Measurements from ENCODE around the gene SIAH2.
A peak's percentile ranks its signal among the peaks of the same experiment; 100 is the strongest.
"Not testable (repeated sequence)": the region's sequence is repeated elsewhere in the genome, so short reads cannot be mapped to it uniquely, and the experiment has no call there.

The SIAH2 gene, protein sequence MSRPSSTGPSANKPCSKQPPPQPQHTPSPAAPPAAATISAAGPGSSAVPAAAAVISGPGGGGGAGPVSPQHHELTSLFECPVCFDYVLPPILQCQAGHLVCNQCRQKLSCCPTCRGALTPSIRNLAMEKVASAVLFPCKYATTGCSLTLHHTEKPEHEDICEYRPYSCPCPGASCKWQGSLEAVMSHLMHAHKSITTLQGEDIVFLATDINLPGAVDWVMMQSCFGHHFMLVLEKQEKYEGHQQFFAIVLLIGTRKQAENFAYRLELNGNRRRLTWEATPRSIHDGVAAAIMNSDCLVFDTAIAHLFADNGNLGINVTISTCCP

DNA sequence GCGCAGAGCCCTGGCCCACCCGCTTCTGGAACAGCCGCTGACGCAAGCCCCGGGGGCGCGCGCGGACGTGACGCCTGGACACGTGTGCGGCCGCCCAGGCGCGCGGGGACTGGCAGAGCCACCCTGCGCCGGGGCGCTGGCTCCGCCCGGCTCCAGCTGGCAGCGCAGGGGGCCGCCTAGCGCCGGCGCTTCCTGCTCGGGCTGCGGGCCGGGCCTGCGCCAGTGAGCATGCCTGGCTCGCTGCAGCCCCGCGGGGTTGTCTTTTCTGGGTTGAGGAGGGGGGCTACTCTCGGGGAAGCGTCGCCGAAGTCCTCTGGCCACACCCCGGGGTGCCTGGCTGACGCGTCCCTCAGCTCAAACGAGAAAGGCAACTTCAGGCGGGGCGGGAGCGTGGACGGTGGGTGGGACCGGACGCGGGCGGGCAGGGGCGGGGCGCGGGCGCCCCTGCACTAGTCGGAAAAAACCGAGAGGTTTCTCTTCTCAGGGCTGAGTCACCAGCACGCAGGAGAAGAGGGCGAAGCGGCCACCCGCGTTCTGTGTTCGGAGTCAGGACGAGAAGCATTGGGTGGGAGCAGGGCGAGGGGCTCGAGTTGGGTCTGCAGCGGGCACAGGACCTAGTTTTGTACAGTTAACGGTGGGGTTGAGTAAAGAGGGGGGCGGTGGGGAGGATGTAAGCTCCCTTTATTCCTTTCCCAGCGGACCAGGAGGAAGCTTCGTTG lies at the start of gene SIAH2:
TSS of gene SIAH2 (minus strand) at position 48 of the 719 bp plus-strand sequence. CDS start 320 bp downstream, outside the sequence.
- DNase-seq (ENCODE audit: insufficient read length, low spot score) = peak; percentile 89
- peak; percentile 70 for FAIRE-seq

DNA sequence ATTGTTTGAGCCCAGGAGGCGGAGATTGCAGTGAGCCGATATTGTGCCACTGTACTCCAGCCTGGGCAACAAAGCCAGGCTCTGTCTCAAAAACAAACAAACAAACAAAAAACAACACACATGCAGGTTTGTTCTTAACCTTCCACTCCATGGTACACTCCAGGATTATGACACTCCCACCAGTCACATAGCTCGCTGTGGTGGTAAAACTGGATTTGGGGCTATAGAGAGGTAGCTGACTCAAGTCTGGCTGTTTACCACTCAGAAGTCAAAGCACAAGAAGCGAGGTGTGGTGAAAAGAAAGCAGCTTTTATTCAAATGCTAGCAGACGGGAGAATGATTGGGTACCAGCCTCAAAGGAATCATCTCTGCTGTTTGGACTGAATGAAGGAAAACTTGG lies 49.0 kb upstream of the SIAH2 start:
- FAIRE-seq = no peak
- DNase-seq (ENCODE audit: insufficient read length, low spot score) = no peak

DNA sequence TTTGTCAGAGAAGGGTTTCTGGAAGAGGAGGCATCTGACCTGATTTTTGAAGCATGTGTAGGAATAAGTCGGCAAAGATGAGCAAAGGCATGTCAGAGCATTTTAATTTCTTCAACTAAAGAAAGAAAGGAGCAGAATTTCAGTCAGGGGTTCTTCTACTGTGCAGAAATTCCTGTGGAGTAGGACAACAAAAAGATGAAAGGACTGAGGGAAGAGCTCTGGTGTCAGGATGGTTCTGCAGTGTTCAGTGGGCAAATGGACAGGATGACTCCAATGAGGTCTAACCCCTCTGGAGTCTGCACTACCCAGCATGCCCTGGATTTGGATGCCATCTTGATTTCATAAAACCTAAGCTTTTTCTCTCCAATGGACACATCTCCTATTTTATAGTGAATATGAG lies 47.7 kb upstream of the SIAH2 start:
- no peak for DNase-seq (ENCODE audit: insufficient read length, low spot score)
- FAIRE-seq = no peak

DNA sequence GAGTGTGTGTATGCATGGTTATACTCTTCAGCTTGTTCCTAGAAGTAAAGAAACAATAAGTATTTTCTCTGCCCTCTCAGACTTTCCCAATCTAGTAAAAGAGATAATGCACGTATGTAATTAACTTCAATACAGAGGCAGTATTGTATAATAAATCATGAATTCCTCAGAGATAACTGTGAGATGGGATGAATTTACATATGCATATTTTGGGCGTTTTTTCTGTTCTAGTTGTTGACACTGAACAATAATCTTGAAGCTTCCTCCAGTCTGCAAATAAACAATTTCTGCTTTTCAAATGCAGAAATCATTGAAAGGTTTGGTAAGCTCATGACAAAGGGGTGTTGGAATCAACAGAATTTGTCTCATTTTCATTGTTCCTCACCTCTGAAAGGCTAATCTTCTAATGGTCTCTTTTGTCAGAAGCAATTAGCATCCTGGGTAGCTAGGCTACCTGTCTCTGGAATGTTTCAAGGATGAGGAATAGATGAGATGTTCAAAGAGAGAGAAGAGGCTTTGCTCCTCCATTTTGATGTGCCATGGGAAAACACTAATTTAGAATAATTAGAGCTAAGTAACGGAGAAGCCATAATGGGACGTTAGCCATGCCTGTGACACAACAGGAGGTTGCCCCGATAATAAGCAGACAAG lies 43.3 kb upstream of the SIAH2 start:
- no peak for FAIRE-seq
- no peak for DNase-seq (ENCODE audit: insufficient read length, low spot score)

DNA sequence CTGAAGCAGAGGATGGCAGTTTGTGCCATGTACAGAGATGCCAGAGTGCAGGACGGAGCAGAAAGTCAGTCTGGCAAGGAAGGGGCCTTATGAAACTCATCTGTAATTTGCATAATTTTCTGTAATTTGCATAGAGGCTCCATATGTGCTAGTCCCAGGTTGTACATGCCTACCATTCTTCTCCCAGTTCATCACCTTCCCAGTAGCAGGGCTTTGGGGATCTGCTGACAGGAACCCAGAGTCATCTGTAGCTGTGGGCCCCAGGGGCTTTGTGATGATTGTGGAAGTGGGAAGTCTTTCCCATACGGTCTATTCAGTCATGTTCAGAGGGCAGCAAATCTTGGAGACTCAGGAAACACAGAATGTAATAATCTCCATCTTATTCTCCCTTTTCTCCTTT lies 42.4 kb upstream of the SIAH2 start:
- no peak for DNase-seq (ENCODE audit: insufficient read length, low spot score)
- FAIRE-seq = no peak

DNA sequence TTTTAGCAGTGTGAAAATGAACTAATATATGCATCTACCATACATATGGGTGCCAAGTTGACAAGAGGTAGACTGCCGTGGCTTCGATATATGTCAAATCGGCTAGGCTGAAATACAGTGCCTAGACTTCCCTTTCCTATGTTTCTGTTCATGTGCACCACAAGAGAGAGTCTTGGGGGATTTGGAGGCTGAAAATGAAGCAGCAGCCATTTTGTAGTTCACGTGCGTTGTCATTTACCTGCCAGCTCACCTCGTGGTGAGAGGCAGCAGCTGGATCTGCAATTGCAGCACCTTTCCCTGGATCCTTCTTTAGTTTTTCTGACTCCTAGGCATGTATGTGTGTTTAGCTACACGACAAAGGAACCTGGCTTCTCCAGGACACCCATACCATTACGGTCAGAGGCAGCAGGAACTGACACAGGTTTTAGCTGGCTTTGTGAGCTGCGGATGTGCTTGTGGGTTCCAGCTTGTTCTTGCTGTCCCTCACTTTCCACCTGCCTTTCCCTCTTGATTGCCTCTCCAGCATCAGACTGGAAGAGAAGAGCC lies 40.5 kb upstream of the SIAH2 start:
- DNase-seq (ENCODE audit: insufficient read length, low spot score) (no peak), FAIRE-seq (no peak)

DNA sequence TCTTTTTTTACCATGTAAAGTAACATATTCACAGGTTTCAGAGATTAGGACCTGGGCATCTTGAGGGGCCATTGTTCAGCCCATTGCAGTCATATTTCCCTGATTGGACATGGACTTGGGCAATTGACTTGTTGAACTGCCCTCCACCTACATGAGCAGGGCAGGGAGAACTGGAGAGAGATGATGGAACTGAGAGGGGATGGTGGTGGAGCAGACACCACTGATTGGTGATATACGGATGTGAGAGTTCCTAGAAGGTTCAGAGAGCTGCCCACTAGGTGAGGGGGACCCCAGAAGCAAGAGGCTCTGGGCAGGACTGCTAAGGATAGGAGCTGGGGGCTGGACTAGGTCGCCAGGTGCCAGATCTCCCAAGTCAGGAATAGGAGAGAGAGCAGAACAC lies 37.8 kb upstream of the SIAH2 start:
- FAIRE-seq (no peak), DNase-seq (ENCODE audit: insufficient read length, low spot score) (no peak)

DNA sequence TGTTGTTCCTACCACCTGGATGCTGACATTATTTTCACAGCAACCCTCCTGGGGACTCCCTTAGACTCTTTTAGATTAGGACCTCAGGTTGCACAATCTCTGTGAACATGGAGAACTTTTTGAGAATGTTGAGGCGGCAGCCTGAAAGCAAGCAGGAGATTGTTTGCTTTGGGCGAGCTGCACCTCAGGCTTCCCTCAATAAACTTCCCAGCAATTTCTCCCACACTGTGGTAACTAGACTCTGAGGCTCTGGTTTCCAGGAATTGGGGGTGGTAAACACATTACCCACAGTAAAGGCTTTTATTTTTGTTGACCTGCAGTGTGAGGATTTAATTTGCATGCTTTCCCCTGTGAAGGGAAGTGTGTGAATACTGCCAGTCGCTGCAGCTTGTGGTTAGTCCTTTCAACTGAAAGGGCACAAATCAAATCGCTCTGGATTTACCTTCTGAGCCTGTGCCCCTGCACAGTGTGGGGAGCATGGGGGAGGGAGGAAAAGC lies 35.2 kb upstream of the SIAH2 start:
- no peak for FAIRE-seq
- DNase-seq (ENCODE audit: insufficient read length, low spot score) = no peak

DNA sequence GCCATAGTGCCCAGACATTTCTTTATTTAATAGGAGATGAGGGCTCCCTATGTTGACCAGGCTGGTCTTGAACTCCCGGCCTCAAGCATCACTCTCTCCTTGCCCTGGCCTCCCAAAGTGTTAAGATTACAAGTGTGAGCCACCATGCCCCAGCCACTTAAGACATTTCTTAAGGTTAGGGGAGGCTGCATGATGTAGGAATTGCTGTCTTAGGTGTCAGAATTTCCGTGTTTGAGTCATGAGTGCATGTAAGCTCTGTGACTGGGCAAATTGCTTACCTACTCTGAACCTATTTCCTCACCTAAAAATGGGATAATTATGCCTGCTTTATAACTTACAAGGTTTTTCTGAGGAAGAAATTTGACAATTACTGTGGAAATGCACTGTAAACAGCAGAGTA lies 34.2 kb upstream of the SIAH2 start:
- no peak for DNase-seq (ENCODE audit: insufficient read length, low spot score)
- FAIRE-seq = no peak

DNA sequence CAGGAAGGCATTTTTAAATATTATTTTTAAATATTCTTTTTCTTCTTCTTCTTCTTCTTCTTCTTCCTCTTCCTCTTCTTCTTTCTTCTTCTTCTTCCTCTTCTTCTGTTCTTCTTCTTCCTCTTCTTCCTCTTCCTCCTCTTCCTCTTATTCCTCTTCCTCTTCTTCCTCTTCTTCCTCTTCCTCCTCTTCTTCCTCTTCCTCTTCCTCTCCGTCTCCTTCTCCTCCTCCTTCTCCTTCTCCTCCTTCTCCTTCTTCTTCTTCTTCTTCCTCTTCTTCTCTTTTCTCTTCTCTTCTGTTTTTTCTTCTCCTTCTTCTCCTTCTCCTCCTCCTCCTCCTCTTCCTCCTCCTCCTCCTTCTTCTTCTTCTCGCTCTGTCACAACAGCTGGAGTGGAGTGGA lies 33.6 kb upstream of the SIAH2 start:
- FAIRE-seq; DNase-seq (ENCODE audit: insufficient read length, low spot score): not testable (repeated sequence)

DNA sequence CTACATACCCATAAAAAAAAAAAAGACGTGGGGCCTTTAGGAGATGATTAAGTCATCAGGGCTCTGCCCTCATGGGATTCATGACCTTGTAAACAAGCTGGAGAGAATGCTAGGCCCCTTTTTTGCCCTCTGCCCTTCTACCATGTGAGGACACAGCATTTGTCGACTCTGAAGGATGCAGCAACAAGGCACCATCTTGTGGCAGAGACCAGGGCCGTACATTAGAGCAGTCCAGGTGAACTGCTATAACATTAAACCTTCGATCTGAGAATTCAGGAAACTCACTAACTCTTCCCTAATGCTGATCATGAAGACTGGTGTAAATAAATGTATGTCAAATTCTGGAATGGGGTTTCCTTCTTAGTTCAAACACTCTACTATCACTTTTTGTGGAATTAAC lies 30.7 kb upstream of the SIAH2 start:
- DNase-seq (ENCODE audit: insufficient read length, low spot score) (no peak), FAIRE-seq (no peak)

DNA sequence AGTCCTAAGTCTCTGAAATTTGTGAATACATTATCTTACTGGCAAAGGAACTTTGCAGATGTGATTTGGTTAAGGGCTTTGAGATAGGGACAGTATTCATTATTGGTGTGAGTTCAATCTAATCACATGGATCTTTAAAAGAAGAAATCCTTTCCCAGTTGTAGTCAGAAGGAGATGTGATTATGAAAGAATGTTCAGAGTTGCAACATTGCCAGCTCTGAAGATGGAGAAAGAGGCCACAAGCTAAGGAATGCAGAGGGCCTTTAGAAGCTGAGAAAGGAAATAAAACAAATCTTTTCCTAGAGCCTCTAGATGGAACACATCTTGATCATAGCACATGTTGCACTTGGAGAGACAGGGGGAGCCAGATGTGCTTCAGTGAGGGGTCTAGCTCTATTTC lies 27.7 kb upstream of the SIAH2 start:
- no peak for FAIRE-seq
- DNase-seq (ENCODE audit: insufficient read length, low spot score) = no peak

DNA sequence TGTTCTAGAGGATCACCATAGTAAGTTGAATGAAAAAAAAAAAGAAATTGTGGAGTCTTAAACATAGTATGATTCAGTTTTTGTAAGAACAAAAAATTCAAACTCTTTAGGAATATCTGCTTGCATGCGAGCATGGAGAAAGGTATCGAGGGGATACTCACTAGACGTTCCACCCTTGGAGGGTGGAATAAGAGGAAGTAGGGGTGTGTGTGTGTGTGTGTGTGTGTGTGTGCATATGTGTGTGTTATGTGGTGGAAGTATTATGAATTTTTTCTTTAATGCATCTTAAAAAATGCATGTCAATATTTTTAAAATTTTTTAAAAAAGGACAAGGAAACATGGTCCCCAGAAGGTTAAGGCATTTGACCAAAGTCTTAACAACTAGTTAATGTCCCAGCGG lies 26.5 kb upstream of the SIAH2 start:
- no peak for FAIRE-seq
- DNase-seq (ENCODE audit: insufficient read length, low spot score) = no peak

DNA sequence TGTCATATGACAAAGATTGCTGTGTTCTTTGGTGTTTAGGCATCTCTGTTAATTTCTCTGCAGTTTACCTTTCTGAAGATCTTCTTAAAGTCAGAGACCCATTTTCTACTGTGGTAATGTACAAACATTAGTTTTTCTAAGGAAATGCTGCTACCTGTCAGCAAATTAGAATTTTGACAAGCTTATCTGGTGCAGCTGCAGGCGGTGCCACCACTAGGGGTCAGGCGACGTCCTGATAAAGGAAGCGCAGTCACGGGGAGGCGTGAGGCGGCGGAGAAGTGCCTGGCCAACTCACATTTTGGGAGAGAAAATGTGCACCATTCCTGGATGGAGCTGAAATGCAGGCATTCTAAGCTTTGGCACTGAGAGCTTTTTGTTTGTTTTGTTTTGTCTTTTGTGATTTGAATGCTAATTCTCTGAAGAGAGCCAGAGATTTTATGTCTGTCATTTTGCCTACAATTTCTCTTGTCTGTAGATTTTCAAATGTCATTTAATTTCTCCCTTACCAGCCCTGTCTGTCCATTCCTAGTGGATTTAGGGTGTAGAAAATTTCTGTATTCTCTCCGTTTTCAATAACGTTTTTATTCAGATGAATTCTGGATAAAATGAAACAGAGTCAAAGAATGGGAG lies 24.9 kb upstream of the SIAH2 start:
- FAIRE-seq (peak; percentile 23), DNase-seq (ENCODE audit: insufficient read length, low spot score) (peak; percentile 63)

DNA sequence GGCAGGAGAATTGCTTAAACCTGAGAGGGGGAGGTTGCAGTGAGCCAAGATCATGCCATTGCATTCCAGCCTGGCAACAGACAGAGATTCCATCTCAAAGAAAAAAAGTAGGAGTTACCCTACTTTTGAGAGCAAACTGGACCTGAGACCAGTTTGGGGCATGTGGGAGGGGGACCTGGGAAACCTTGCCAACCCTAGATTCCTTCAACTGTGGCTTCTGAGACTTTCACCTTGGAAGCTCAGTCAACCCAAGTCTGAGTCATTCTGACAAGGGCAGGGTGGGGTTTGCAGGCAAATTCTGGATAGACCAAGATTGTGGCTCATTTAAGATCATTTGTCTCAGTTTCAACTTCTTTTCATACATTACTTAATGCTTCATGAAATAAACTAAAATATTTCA lies 23.8 kb upstream of the SIAH2 start:
- DNase-seq (ENCODE audit: insufficient read length, low spot score) (no peak), FAIRE-seq (no peak)

DNA sequence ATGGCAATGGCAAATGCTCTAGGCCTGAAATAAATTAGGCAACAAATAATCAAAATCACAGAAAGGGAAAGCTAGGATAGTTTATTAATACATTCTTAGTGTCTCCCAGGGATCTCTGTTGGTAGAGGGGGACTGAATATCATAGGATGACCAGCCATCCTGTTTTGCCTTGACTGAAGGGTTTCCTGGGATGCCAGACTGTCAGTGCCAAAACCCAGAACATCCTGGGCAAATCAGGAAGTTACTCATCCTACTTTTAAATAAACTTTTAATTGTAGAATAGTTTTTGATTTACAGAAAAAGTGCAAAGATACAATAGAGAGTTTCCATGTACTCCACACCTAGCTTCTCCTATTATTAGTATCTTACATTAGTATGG lies 21.8 kb upstream of the SIAH2 start:
- FAIRE-seq (no peak), DNase-seq (ENCODE audit: insufficient read length, low spot score) (no peak)

DNA sequence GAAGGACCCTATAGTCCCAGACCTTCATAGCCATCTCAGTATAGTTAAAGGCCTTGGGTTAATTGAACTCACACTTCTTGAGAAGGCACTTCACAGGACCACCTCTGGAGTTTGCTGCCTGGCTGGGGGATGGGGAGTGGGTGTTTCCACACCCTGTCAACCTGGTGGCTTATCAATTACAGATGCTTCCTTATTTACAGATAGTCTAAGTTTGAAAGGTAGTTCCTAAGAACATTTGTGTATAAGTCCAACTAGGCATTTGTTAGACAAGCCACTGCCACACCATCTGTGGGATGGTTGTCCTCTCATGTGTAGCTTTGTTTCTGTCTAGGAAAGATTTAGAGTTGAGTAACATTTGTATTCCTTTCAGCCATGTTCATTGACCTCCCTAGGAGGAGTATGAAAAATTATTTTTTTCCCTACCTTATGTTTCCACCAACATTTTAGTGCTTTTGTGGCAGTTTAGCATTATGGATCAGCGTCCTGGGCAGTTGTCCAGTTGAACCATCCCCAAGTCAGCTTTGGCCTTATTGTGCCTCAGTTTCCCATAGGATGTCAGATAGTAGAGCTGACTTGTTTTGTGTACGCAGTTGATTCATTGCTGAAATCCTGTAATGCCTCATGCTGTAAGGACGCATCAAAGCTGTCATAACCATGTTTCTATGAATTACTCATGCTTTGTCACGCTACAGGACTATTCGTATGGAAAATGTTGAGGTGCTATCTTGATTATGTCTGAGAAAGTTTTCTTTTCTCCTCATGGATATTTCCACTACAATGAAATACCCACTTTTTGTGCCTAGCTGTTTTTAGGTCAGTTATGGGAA lies 21.2 kb upstream of the SIAH2 start:
- no peak for FAIRE-seq
- DNase-seq (ENCODE audit: insufficient read length, low spot score) = no peak

DNA sequence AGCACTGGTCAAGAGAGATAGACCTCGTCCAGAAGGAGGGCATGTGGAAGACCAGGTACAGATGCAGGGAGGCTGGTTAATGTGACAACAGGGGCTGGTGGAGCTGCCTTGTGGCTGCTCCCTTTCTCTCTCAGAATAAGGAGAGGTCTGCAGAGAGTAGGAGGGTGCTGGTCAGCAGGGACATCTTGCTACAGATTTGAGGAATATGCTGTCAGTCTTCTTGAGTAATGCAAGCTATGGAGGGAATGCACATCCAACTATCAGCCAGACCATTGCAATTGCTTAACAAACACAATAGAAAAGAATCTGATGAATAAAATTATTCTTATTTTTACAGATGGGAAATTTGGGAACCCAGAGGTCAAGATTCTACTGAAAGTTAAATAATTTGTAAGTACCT lies 20.3 kb upstream of the SIAH2 start:
- no peak for FAIRE-seq
- DNase-seq (ENCODE audit: insufficient read length, low spot score) = no peak

DNA sequence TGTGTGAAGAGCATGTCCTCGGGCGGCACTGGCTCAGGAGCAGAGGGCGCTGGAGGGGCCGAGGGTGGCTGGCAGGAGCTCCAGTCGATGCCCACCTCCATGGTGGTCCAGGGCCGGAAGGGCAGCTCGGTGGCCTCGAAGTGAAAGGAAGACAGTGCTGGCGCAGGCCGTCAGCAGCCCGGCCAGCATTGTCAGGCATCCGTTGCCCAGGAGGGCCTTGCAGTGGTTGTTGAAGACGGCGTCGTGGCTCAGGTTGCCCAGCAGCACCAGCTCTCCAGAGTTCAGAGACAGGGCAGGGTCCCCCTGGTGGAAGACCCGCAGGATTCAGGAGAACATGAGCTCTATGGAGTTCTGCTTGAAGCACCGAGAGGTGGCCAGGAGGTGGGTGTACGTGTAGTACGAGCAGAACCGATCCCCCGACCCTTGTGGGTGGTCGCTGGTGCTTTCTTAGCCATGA lies 16.5 kb upstream of the SIAH2 start:
- FAIRE-seq (no peak), DNase-seq (ENCODE audit: insufficient read length, low spot score) (no peak)

DNA sequence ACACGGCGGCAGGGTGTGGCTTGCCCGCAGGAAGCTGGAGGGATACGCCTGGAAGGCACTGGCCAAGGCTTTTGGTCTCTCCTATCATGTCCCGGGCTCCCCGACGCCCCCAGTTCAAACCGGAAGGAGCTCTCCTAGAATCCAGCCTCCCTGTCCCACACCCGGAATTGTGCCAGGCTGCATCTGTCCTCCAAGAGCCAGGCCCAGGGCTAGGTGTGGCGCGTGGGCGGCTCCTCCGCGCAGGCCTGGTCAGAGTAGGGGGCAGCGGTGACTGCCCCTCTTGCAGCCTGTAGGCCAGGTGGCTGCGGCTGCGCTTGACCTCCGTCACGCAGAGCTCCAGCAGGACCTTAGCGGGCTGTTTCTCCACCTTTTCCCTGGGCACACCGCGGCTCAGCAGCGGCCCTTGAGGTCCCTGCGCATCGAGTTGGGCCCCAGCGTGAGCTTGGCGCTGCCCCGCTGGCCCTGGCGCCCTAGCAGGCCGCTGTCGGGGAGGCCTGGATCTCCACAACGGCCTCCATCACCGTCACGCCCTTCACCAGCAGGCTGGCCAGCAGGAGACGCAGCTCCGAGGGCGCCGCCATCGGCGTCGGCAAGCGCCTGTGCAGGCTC lies 15.9 kb upstream of the SIAH2 start:
- DNase-seq (ENCODE audit: insufficient read length, low spot score) (no peak), FAIRE-seq (no peak)

Data from HTR-8/SVneo (cell line).